ENCODE results near the gene ZNF467.
A peak's percentile ranks its signal among the peaks of the same experiment; 100 is the strongest.

Gene ZNF467

DNA sequence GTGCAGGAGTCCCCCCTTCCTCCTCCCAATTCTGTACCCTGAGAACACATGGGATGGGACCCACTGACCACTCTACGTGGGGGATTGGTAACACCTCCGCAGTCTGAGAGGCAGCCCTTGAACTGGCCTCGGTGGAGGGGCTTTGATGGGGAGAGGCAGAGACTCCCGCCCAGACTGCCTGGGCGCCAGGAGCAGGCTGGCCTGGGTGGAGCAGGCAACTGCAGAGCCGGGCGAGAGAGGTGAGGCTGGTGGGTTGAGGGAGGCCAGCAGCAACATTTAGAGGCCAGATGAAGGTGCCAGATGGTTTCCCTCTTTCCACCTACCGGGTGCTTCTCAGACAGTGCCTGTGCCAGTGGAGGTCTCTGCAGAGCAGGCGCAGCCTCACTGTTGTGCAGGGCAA lies 30.7 kb upstream of the ZNF467 start:
- no peak for DNase-seq

- no peak for DNase-seq
Measured at GRCh38 chr7:149803551-149804074, 30.2 kb upstream of the ZNF467 start.

DNA sequence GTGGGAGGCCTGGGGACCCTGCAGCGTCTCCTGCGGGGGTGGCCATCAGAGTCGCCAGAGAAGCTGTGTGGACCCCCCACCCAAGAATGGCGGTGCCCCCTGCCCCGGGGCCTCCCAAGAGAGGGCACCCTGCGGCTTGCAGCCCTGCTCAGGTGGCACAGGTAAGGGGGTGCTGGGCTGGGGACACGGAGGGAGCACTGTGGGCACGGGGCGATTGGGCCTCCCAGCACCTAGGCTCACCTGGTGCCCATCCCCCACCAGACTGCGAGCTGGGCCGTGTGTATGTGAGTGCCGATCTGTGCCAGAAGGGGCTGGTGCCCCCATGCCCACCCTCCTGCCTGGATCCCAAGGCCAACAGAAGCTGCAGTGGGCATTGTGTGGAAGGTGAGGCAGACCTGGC lies 29.6 kb upstream of the ZNF467 start:
- DNase-seq = no peak

DNA sequence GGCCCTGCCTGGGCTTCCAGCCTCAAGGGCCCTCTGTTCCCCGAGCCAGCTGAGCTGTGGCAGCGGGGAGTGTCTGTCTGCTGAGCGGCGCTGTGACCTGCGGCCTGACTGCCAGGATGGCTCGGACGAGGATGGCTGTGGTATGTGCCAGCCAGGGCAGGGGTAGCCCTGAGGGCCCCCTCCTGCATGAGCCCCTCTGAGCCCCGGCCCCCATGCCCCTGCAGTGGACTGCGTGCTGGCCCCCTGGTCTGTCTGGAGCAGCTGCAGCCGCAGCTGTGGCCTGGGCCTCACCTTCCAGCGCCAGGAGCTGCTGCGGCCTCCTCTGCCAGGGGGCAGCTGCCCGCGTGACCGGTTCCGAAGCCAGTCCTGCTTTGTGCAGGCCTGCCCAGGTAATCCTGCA lies 28.4 kb upstream of the ZNF467 start:
- no peak for DNase-seq

GRCh38 chr7:149801002-149801566 lies 27.7 kb upstream of the ZNF467 start:
- no peak for DNase-seq

DNA sequence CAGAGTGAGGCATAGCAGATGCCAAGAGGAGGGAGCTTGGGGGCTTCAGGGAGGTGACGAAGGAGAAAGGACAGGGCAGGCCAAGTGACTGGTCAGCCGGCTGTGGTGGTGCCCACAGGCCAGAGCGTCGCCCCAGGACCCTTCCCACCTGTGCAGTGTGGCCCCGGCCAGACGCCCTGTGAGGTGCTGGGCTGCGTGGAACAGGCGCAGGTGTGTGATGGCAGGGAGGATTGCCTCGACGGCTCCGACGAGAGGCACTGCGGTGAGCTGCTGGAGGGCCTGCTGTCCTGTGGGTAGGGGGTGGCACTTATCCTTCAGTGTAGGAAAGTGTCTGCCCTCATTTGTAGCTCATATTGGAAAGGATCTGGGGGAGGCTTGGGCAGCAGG lies 26.8 kb upstream of the ZNF467 start:
- DNase-seq = no peak

- DNase-seq = peak; percentile 67
Measured at GRCh38 chr7:149799397-149800168, 26.2 kb upstream of the ZNF467 start.

DNA sequence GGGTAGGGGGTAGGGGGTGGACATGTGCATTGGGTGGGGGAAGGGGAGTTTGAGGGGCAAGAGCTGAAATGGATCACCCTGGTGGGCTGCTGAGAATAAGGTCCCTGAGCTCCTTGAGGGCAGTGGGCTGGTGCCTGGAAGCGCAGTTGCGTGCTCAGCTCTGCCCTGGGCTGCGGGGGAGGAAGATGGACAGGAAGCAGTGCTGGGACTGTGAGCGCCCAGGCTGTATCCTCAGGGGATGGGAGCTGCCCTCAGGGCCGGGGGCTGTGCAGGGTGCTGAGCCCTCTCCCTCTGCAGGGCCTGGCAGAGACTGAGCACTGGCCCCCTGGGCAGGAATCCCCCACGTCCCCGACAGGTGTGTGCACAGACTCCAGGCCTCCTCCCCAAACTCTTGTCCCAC lies 24.4 kb upstream of the ZNF467 start:
- no peak for DNase-seq

DNA sequence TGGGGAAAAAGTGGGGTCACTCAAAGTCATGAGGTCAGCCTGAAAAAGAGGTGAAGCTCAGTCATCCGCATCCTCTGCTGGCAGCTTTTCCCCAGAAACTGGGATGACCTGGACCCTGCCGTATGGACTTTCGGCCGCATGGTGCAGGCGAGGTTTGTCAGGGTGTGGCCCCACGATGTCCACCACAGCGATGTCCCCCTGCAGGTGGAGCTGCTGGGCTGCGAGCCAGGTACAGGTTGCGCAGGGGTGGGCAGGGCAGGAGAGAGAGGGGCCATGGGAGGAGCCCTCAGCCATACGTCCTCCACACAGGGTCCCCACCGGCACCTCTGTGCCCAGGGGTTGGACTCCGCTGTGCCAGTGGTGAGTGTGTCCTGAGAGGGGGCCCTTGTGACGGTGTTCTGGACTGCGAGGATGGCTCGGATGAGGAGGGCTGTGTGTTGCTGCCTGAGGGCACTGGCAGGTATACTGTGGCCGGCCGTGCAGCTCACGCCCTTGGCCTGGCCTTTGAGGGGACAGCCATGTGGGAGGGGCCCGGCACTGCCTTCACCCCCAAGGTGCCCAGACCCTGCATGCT lies 23.0 kb upstream of the ZNF467 start:
- DNase-seq = no peak

DNA sequence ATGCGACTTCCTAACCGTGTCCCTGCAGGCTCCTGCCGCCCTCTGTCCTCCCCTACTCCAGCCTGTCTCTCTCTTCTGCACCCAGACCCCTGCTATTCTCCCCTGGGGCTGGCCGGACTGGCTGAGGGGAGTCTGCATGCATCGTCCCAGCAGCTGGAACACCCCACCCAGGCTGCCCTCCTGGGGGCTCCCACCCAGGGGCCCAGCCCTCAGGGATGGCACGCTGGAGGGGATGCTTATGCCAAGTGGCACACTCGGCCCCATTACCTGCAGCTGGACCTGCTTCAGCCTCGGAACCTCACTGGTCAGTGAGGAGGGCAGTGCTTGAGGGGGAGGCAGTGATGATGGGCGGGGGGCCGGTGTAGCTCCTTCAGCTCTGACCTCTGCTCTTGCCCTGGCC lies 21.7 kb upstream of the ZNF467 start:
- DNase-seq = no peak

DNA sequence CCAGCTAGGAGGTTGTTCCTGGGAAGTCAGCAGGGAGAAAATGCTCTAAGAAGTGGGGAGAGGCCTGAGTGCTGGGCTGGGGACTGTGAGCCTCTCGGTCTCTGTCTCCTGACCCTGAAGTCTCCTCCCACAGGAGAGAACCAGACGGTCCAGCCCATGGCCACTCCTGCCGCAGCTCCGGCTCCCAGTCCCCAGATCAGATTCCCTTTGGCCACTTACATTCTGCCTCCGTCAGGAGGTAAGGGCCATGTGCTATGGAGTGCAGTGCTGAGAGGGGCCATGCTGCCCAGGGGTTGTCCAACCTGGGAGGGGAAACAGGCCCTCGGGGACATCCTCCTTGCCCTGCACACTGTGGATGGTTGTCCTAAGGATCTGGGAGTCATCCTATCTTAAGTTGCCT lies 21.3 kb upstream of the ZNF467 start:
- DNase-seq = no peak

- no peak for DNase-seq
Measured at GRCh38 chr7:149793261-149793660, 19.9 kb upstream of the ZNF467 start.

DNA sequence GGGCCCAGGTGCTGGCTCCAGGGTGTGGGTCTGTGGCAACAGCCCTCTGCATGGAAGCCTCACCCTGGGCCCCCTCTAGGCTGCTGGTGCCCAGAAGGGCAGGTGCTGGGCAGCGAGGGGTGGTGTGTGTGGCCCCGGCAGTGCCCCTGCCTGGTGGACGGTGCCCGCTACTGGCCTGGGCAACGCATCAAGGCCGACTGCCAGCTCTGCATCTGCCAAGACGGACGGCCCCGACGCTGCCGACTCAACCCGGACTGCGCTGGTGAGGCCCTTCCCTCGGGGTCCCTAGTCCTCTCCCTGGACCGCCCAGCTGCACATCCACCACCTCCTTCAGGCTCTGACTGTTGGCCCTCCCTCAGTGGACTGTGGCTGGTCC lies 18.8 kb upstream of the ZNF467 start:
- no peak for DNase-seq

DNA sequence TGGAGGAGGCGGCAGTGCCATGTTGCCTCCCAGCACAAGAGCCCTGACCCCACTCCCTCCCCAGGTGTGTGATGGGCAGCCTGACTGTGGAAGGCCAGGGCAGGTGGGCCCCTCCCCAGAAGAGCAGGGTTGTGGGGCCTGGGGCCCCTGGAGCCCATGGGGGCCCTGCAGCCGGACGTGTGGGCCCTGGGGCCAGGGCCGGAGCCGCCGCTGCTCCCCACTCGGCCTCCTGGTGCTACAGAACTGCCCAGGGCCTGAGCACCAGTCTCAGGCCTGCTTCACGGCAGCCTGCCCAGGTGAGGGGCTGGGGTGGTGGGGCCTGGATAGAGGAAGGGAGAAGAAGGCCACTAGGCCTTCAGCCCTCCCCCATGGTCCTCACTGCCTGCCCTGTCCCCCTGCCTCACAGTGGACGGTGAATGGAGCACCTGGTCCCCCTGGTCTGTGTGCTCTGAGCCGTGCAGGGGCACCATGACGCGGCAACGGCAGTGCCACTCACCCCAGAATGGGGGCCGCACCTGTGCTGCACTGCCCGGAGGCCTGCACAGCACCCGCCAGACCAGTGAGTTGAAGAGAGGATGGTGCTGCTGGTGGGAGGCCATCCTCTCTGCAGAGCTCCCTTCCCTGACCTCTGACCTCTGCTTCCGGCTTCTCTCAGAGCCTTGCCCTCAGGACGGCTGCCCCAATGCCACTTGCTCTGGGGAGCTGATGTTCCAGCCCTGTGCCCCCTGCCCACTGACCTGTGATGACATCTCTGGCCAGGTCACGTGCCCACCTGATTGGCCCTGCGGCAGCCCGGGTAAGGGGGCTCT lies 18.2 kb upstream of the ZNF467 start:
- no peak for DNase-seq

GRCh38 chr7:149790754-149791360 lies 17.5 kb upstream of the ZNF467 start:
- DNase-seq = no peak

DNA sequence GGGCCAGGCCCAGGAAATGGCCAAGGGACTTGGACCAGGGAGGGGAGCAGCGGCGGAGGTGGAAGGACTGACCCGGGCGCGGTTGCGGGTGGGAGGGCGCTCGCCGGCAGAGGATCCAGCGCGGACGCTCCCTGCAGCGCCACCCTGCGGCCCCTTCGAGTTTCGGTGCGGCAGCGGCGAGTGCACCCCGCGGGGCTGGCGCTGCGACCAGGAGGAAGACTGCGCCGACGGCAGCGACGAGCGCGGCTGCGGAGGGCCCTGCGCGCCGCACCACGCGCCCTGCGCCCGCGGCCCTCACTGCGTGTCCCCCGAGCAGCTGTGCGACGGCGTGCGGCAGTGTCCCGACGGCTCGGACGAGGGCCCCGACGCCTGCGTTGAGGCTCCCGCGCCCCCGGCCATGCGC lies 16.8 kb upstream of the ZNF467 start:
- DNase-seq = peak; percentile 49

GRCh38 chr7:149789101-149789500 lies 15.7 kb upstream of the ZNF467 start:
- no peak for DNase-seq

DNA sequence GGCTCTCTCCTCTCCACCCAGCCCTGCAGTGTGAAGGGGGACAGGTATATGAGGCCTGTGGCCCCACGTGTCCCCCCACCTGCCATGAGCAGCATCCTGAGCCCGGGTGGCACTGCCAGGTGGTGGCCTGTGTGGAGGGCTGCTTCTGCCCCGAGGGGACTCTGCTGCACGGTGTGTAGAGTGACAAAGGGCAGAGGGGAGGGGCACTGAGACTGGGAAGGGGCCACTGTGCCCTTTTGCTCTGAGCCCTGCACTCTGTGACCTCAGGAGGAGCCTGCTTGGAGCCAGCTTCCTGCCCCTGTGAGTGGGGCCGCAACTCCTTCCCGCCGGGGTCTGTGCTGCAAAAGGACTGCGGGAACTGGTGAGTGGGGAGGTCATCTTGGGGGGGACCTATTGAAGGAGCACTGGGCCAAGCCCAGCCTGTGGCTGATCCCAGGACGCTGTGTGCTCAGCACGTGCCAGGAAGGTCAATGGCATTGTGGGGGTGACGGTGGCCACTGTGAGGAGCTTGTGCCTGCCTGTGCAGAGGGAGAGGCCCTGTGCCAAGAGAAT lies 15.0 kb upstream of the ZNF467 start:
- no peak for DNase-seq

DNA sequence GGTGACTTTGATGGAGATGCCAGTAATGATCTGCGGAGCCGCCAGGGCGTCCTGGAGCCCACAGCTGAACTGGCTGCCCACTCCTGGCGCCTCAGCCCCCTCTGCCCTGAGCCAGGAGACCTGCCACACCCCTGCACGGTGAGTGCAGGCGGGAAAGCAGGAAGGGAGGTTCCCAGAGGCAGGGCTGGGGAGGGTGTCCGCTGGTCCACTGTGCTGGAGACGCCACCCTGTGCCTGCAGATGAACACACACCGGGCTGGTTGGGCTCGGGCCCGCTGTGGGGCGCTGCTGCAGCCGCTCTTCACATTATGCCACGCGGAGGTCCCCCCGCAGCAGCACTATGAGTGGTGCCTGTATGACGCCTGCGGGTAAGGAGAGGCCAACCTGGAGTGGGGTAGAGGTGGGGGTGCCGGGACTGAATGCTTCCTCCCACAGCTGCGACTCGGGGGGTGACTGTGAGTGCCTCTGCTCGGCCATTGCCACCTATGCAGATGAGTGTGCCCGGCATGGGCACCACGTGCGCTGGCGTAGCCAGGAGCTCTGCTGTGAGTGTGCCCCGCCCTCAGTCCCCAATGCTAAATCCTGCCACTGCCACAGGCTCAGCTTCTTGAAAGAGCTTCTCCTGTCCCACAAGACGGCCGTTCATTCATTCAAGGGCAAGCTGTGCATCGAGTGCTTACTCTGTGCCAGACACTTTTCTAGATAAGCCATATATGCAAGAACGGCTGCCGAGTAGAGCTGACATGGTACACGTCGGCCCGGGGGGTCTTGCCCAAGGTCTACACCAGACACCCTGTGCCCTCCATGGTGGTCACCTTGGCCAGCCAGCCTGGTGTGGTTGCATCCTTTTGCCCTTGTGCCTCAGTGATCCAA lies 14.3 kb upstream of the ZNF467 start:
- DNase-seq = no peak

DNA sequence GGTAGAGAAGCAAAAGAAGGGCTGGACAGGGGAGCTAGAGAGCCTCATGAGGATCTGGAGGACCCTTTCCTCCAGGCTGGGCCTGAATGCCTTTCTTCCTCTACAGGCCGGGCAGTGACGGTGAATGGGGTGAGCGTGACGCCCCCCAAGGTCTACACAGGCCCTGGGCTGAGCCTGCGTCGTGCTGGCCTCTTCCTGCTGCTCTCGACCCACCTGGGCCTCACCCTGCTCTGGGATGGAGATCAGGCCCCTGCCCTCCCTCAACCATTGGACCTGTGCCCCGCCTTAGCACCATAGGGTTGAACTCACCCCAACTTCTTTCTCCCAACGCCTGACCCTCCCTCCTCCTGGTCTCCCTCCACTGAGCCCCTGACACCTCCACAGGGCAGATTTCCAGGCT lies 12.6 kb upstream of the ZNF467 start:
- no peak for DNase-seq

GRCh38 chr7:149785402-149785801 lies 12.0 kb upstream of the ZNF467 start:
- no peak for DNase-seq

DNA sequence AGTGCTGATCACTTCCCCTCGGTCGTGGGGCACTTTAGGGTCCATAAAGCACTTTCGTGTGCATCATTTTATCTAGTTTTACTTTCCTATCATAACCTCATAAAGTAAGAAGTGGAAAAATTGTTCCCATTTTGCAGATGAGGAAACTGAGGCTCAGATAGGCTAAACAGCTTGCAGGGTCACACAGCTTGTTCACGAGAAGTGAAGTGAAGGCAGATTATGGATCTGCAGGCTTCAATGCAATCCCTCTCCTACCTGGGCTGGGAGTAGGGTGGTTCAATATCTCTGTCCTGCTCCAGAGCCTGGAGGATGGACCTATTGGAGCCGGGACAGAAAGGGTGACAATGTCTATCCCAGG lies 10.8 kb upstream of the ZNF467 start:
- DNase-seq = no peak
